ENCODE data around the gene SLC7A11.

- TF ChIP-seq CTCF (conservative IDR thresholded peaks at IDR 0.05; ENCODE audit: low read depth, low read length) (no peak), EZH2 (IDR thresholded peaks at IDR 0.05; ENCODE audit: low read length, unreplicated experiment) (no peak)
These were observed 9.8 kb downstream of the SLC7A11 start for GRCh38 chr4:138232364-138232763.

Data from PC-3 (cell line).